Activated CD8-positive, alpha-beta T cell treated with anti-CD3 and anti-CD28 coated beads for 36 hours (primary cell): ENCODE data around the gene RAPGEF1. TPM values are rescaled to one million over a fixed set of nuclear protein-coding genes. Genes with fewer than 3 reads are reported as not detected.
"Not testable (repeated sequence)": the region's sequence is repeated elsewhere in the genome, so short reads cannot be mapped to it uniquely, and the experiment has no call there.

Experiments used
- ATAC-seq: fragments of 200-7000 bp; cut with Tn5 transposase; one replicate; pipeline ENCODE4 v1.10.0; 2021; ENCODE audit warnings: mild to moderate bottlenecking, moderate library complexity
- CTCF ChIA-PET: fragments of 350-600 bp; sonication (Branson Sonifier 250); formaldehyde crosslinking; loops from one replicate; lab custom pipeline; 2021; ENCODE audit warnings: antibody characterized with exemption; lab: Charles Lee
- POLR2A ChIA-PET: fragments of 350-600 bp; sonication (Branson Sonifier 250); formaldehyde crosslinking; loops from one replicate; lab custom pipeline; 2021; ENCODE audit warnings: antibody characterized with exemption; lab: Charles Lee
- DNase-seq: peaks from one replicate; pipeline ENCODE4 v3.0.0-alpha.2; 2020
- H3K27ac Mint-ChIP-seq: one replicate; pipeline ENCODE4 v1.8.0; 2021; ENCODE audit warnings: mild to moderate bottlenecking, mixed read lengths
- H3K27me3 Mint-ChIP-seq: one replicate; pipeline ENCODE4 v1.8.0; 2021; ENCODE audit warnings: mixed read lengths
- H3K36me3 Mint-ChIP-seq: one replicate; pipeline ENCODE4 v1.8.0; 2021; ENCODE audit warnings: low read depth, mixed read lengths
- H3K4me1 Mint-ChIP-seq: one replicate; pipeline ENCODE4 v1.8.0; 2021; ENCODE audit warnings: low read depth, mixed read lengths
- H3K4me3 Mint-ChIP-seq: one replicate; pipeline ENCODE4 v1.8.0; 2021; ENCODE audit warnings: mild to moderate bottlenecking, moderate library complexity, mixed read lengths
- H3K9me3 Mint-ChIP-seq: one replicate; pipeline ENCODE4 v1.8.0; 2021; ENCODE audit warnings: mixed read lengths
- CTCF ChIP-seq: fragments of 200-600 bp; IDR thresholded peaks from one replicate; pipeline ENCODE4 v1.8.0; 2022; ENCODE audit warnings: antibody characterized with exemption, mild to moderate bottlenecking
- intact Hi-C: fragments of 100-400 bp; cut with micrococcal nuclease; formaldehyde crosslinking; loops from one replicate; pipeline ENCODE4 v1.10.0; 2022
- total RNA-seq, 2 experiments: library from RNA; stranded (reverse); gene quantifications; one replicate each; pipeline ENCODE4 v1.2.3, GENCODE V29; 2021

Gene RAPGEF1
- total RNA-seq, 2 experiments from 2014 or later = 84.5 to 85.2 TPM

DNA sequence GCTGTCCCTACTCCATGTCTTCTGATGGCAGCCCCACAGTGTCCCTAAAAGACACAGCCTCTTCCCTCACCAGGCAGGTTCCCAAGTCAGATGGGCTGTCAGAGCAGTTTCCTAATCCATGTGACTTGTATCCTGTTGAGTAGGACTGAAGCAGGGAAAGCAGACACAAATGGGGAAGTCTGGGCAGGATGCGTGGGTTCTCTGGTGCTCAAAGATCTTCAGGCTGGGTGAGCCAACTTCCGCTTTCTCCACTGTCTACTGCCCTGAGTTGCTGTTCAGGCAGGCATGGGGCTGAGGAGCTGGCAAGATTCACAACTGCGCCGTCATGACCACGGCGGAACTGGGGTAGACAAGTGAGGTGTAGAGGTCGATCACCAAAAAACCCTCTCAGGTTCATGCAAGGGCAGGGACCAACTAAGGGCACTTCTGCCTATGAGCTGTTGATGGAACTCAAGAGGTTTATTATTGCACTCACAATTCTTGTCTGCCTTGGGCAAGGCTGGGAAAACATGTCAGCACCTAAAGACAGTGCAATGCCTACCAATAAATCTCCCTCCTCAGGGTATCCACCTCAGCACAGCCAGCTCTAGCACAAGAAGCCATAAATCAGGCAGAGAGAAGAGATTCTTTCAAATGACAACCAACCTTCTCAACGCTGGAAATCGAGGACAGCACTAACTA, 83.4 kb downstream of the RAPGEF1 start:
- H3K27me3 Mint-ChIP-seq = no peaks in the 10 kb centered on the region
- no peaks in the 10 kb centered on the region for H3K9me3 Mint-ChIP-seq
- ATAC-seq (peak; percentile 79), DNase-seq (peak; percentile 82)
- POLR2A ChIA-PET = interaction anchor here (0.9 to 1.5 kb wide), 5 partner anchors 12 to 79 kb away, joined by 3 to 11 read pairs (median 4); no protein-coding TSS in a partner anchor
- peaks cover 84% of the 10 kb centered on the region for H3K4me1 Mint-ChIP-seq
- H3K36me3 Mint-ChIP-seq = peaks cover 7% of the 10 kb centered on the region
- intact Hi-C loops = loop anchor here (5.0 kb wide), 1 partner anchor 76 kb away; no protein-coding TSS in a partner anchor
- H3K27ac Mint-ChIP-seq = peak overlapping the region; percentile 94
- CTCF ChIA-PET = interaction anchor here (0.6 to 1.6 kb wide), 3 partner anchors 21 to 110 kb away, joined by 3 to 4 read pairs (median 3); partner anchors contain the start of gene RAPGEF1
- no peak for TF ChIP-seq CTCF
- H3K4me3 Mint-ChIP-seq = peak overlapping the region; percentile 37

DNA sequence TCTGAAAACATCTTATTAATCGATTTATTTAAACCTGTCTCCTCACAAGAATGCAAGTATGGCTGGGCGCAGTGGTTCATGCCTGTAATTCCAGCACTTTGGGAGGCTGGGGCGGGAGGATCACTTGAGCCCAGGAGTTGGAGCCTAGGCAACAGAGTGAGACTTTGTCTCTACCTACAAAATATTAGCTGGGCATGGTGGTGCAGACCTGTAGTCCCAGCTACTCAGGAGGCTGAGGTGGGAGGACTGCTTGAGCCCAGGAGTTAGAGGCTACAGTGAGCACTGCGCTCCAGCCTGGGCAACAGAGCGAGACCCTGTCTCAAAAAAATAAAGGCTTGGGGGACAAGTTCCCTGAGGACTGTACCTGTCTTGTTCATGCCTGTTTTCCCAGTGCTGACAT, 85.5 kb downstream of the RAPGEF1 start:
- H3K4me3 Mint-ChIP-seq, ATAC-seq, DNase-seq, H3K27me3 Mint-ChIP-seq, H3K27ac Mint-ChIP-seq, H3K9me3 Mint-ChIP-seq, POLR2A ChIA-PET, intact Hi-C loops: not testable (repeated sequence)
- Mint-ChIP-seq H3K4me1 (peaks cover 79% of the 10 kb centered on the region), H3K36me3 (peaks cover 25% of the 10 kb centered on the region)
- CTCF ChIA-PET = interaction anchor here (1.0 kb wide), 2 partner anchors 13 to 56 kb away, joined by 3 read pairs; no protein-coding TSS in a partner anchor

DNA sequence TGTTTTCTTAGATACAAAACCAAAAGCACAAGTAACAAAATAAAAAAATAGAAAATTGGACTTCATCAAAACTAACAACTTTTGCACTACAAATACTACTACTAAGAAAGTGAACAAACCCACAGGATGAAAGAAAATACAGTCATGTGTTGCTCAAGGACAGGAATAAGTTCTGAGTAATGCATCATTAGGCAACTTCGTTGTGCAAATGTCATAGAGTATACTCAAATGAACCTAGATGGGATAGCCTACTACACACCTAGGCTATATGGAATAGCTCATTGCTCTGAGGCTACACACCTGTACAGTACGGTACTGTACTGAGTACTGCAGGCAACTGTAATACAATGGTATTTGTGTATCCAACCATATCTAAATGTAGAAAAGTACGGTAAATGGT, 88.3 kb downstream of the RAPGEF1 start:
- no peak for TF ChIP-seq CTCF
- ChIA-PET CTCF (interaction anchor here (0.9 to 1.0 kb wide), 2 partner anchors 18 to 87 kb away, joined by 3 to 4 read pairs; no protein-coding TSS in a partner anchor), POLR2A (interaction anchor here (1.5 to 1.7 kb wide), 2 partner anchors 9 to 17 kb away, joined by 5 to 7 read pairs; no protein-coding TSS in a partner anchor)
- H3K4me3 Mint-ChIP-seq = no peak overlapping the region
- ATAC-seq = peak; percentile 73
- no peak for DNase-seq
- H3K27me3 Mint-ChIP-seq = no peaks in the 10 kb centered on the region
- intact Hi-C loops = no loop called here
- H3K27ac Mint-ChIP-seq = peak overlapping the region; percentile 85
- H3K4me1 Mint-ChIP-seq = peaks cover 51% of the 10 kb centered on the region
- H3K9me3 Mint-ChIP-seq = no peaks in the 10 kb centered on the region
- H3K36me3 Mint-ChIP-seq = peaks cover 29% of the 10 kb centered on the region

- Mint-ChIP-seq H3K4me1 (peaks cover 47% of the 10 kb centered on the region), H3K36me3 (peaks cover 26% of the 10 kb centered on the region), H3K9me3 (no peaks in the 10 kb centered on the region), H3K27ac (peak overlapping the region; percentile 85), H3K27me3 (no peaks in the 10 kb centered on the region), H3K4me3 (no peak overlapping the region)
- ChIA-PET CTCF (interaction anchor here (0.9 kb wide), 1 partner anchor 18 kb away, joined by 3 read pairs; no protein-coding TSS in a partner anchor), POLR2A (interaction anchor here (0.8 to 1.1 kb wide), 3 partner anchors 15 to 93 kb away, joined by 3 to 4 read pairs (median 3); no protein-coding TSS in a partner anchor)
- ATAC-seq (peak; percentile 76), DNase-seq (peak; percentile 50)
- TF ChIP-seq CTCF = no peak
- intact Hi-C loops = no loop called here
Observed at GRCh38 chr9:131651160-131651559, 88.7 kb downstream of the RAPGEF1 start.

- Mint-ChIP-seq H3K27me3 (no peaks in the 10 kb centered on the region), H3K9me3 (no peaks in the 10 kb centered on the region), H3K36me3 (peaks cover 24% of the 10 kb centered on the region), H3K4me1 (peaks cover 49% of the 10 kb centered on the region), H3K27ac (no peak overlapping the region), H3K4me3 (no peak overlapping the region)
- TF ChIP-seq CTCF = no peak
- DNase-seq (no peak), ATAC-seq (no peak)
- CTCF ChIA-PET = interaction anchor here (0.9 to 1.5 kb wide), 3 partner anchors 8 to 89 kb away, joined by 3 to 6 read pairs (median 3); no protein-coding TSS in a partner anchor
- POLR2A ChIA-PET = interaction anchor here (0.7 to 1.1 kb wide), 7 partner anchors 12 to 94 kb away, joined by 3 to 4 read pairs (median 3); no protein-coding TSS in a partner anchor
- intact Hi-C loops = no loop called here
Observed at GRCh38 chr9:131650254-131650653, 89.6 kb downstream of the RAPGEF1 start.
